Suprapubic skin (tissue), 4 donors: ENCODE measurements around the gene YEATS2. TPM values are rescaled to one million over a fixed set of nuclear protein-coding genes. Genes with fewer than 3 reads are reported as not detected.
"Not testable (repeated sequence)": the region's sequence is repeated elsewhere in the genome, so short reads cannot be mapped to it uniquely, and the experiment has no call there.

Experiments used
- DNase-seq, 2 donors: peaks; one replicate each; pipeline ENCODE4 v3.0.0-alpha.2; 2019; ENCODE audit warnings: low spot score in 2 of 2
- H3K27ac ChIP-seq: fragments of 200-600 bp; sonication (generic); one replicate; pipeline ENCODE4 v1.5.1; 2019
- H3K27me3 ChIP-seq: fragments of 200-600 bp; sonication (generic); one replicate; pipeline ENCODE4 v1.5.1; 2019
- H3K36me3 ChIP-seq: fragments of 200-600 bp; sonication (generic); one replicate; pipeline ENCODE4 v1.5.1; 2019
- H3K4me1 ChIP-seq: fragments of 200-600 bp; sonication (generic); one replicate; pipeline ENCODE4 v1.5.1; 2019
- H3K4me3 ChIP-seq: fragments of 200-600 bp; sonication (generic); one replicate; pipeline ENCODE4 v1.5.1; 2019; ENCODE audit warnings: mild to moderate bottlenecking
- H3K9me3 ChIP-seq: fragments of 200-600 bp; sonication (generic); one replicate; pipeline ENCODE4 v1.5.1; 2019
- EP300 ChIP-seq: sonication (generic); formaldehyde crosslinking; IDR thresholded peaks from one replicate; pipeline ENCODE4 v1.6.1; 2017; ENCODE audit warnings: antibody characterized with exemption
- POLR2A ChIP-seq, 2 donors: fragments of 450-650 bp; IDR thresholded peaks; one replicate each; pipeline ENCODE4 v1.6.1; 2017; ENCODE audit warnings: antibody characterized with exemption in 2 of 2, mild to moderate bottlenecking in 2 of 2, moderate library complexity in 2 of 2
- POLR2AphosphoS5 ChIP-seq, 3 donors: sonication (generic); formaldehyde crosslinking; IDR thresholded peaks; one replicate each; pipeline ENCODE4 v1.6.1; 2017; ENCODE audit warnings: antibody characterized with exemption in 3 of 3
- WGBS: methylation state at CpG from one replicate; pipeline ENCODE4 v1.1.5; 2018; 5-methylcytosine and 5-hydroxymethylcytosine counted together
- total RNA-seq, 4 donors: library from RNA; depleted of rRNA; stranded (reverse); fragments of >200 nt; gene quantifications; one replicate each; pipeline ENCODE4 v1.1.0, GENCODE V29; 2016
- TF ChIP-seq, protein P1 (sequence below), 2 donors: fragments of 200-600 bp in 1 of 2; fragments of 450-650 bp in 1 of 2; sonication (generic) in 1 of 2; IDR thresholded peaks; one replicate each; pipeline ENCODE4 v1.5.1; 2016 to 2019; ENCODE audit warnings: antibody characterized with exemption in 2 of 2, mild to moderate bottlenecking in 1 of 2, moderate library complexity in 1 of 2

Gene YEATS2
- total RNA-seq, 4 donors from 2014 or later, result 12.8 to 35.8 (median 19.7) TPM

DNA sequence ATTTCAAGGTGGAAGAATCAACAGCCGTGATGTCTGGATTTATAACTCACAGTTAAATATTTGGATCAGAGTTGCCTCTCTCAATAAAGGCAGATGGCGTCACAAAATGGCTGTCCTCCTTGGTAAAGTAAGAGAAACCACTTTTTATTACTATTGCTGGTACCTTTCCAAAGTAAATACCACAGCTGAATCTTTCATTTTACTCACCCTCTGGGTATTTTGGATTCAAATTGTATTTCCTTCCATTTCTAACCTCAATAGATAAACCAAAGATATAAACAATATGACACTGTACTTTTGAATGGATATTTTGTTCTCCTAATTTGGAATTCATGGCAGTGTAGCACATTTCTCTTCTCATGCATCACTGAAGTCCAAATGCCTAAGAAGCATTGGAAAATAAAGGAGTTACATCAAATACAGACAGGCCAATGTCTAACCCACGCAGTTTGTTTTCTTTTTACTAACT lies 32.6 kb upstream of the YEATS2 start:
- Histone ChIP-seq H3K9me3 (no peaks in the 10 kb centered on the region), H3K27me3 (no peaks in the 10 kb centered on the region), H3K27ac (no peak overlapping the region), H3K4me3 (no peak overlapping the region), H3K36me3 (peaks cover 59% of the 10 kb centered on the region), H3K4me1 (no peaks in the 10 kb centered on the region)
- WGBS, result 78% methylated on average over 3 of the region's 3 CpGs
- no peak for DNase-seq
- TF ChIP-seq POLR2AphosphoS5 (IDR thresholded peaks at IDR 0.05), result no peak
- TF ChIP-seq POLR2A (IDR thresholded peaks at IDR 0.05), result no peak
- TF ChIP-seq, protein P1, sequence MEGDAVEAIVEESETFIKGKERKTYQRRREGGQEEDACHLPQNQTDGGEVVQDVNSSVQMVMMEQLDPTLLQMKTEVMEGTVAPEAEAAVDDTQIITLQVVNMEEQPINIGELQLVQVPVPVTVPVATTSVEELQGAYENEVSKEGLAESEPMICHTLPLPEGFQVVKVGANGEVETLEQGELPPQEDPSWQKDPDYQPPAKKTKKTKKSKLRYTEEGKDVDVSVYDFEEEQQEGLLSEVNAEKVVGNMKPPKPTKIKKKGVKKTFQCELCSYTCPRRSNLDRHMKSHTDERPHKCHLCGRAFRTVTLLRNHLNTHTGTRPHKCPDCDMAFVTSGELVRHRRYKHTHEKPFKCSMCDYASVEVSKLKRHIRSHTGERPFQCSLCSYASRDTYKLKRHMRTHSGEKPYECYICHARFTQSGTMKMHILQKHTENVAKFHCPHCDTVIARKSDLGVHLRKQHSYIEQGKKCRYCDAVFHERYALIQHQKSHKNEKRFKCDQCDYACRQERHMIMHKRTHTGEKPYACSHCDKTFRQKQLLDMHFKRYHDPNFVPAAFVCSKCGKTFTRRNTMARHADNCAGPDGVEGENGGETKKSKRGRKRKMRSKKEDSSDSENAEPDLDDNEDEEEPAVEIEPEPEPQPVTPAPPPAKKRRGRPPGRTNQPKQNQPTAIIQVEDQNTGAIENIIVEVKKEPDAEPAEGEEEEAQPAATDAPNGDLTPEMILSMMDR (IDR thresholded peaks at IDR 0.05), result no peak
- TF ChIP-seq EP300, result no peak

DNA sequence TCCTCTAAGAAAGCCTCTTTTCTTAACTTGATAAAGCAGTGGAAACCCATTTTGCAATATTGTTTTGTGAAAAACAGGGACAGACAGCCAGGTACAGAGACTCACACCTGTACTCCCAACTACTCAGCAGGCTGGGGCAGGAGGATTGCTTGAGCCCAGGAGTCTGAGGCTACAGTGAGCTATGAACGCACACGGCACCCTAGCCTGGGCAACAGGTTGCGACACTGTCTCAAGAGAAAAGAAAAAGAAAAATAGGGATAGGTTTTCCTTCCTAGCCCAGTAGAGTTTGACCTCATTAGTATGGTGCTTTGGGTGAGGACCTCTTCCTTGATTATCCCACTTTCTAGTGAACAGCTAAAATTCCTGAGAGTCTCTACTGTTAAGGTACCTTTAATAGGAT lies 17.5 kb upstream of the YEATS2 start:
- DNase-seq, result no peak
- Histone ChIP-seq H3K4me3 (no peak overlapping the region), H3K27me3 (no peaks in the 10 kb centered on the region), H3K27ac (no peak overlapping the region), H3K4me1 (no peaks in the 10 kb centered on the region), H3K36me3 (peaks cover 30% of the 10 kb centered on the region), H3K9me3 (no peaks in the 10 kb centered on the region)
- TF ChIP-seq, protein P1 (IDR thresholded peaks at IDR 0.05), result no peak
- TF ChIP-seq POLR2AphosphoS5 (IDR thresholded peaks at IDR 0.05) (no peak), POLR2A (IDR thresholded peaks at IDR 0.05) (no peak), EP300 (no peak)
- WGBS, result 98% methylated on average over 3 of the region's 3 CpGs

DNA sequence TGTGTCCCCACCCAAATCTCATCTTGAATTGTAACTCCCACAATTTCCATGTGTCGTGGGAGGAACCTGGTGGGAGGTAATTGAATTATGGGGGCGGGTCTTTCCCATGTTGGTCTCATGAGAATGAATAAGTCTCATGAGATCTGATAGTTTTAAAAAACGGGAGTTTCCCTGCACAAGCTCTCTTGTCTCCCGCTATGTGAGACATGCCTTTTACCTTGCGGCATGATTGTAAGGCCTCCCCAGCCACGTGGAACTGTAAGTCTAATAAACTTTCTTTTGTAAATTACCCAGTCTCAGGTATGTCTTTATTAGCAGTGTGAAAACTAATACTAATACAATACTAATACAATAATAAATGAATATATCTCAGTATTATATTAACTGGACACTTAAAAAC lies 9.9 kb upstream of the YEATS2 start:
- Histone ChIP-seq H3K4me3 (no peak overlapping the region), H3K4me1 (no peaks in the 10 kb centered on the region), H3K27ac (no peak overlapping the region), H3K9me3 (no peaks in the 10 kb centered on the region), H3K27me3 (no peaks in the 10 kb centered on the region), H3K36me3 (peaks cover 5% of the 10 kb centered on the region)
- no peak for DNase-seq
- WGBS, result 92% methylated on average over 6 of the region's 6 CpGs
- TF ChIP-seq POLR2A (IDR thresholded peaks at IDR 0.05) (no peak), EP300 (no peak), POLR2AphosphoS5 (IDR thresholded peaks at IDR 0.05) (no peak)
- TF ChIP-seq, protein P1 (IDR thresholded peaks at IDR 0.05), result no peak

DNA sequence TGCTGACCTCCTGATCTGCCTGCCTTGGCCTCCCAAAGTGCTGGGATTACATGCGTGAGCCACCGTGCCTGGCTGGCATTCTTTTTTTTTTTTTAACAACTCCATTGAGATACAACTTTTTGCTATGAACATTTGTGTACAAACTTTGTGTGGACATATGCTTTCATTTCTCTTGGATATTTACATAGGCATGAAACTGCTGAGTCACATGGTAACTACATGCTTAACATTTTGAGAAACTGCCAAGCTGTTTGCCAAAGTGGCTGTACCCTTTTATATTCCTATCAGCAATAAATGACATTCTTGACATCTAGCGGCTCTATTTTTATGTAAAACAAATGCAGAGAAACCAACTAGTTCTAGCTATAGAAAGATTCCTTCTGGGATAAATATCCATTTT lies 8.7 kb upstream of the YEATS2 start:
- 55% methylated on average over 3 of the region's 3 CpGs for WGBS
- H3K36me3 ChIP-seq, result no peaks in the 10 kb centered on the region
- TF ChIP-seq POLR2AphosphoS5 (IDR thresholded peaks at IDR 0.05) (no peak), POLR2A (IDR thresholded peaks at IDR 0.05) (no peak), EP300 (no peak)
- TF ChIP-seq, protein P1 (IDR thresholded peaks at IDR 0.05), result no peak
- no peak overlapping the region for H3K27ac ChIP-seq
- H3K4me3 ChIP-seq, result no peak overlapping the region
- H3K4me1 ChIP-seq, result no peaks in the 10 kb centered on the region
- no peak for DNase-seq
- no peaks in the 10 kb centered on the region for H3K27me3 ChIP-seq
- H3K9me3 ChIP-seq, result no peaks in the 10 kb centered on the region

DNA sequence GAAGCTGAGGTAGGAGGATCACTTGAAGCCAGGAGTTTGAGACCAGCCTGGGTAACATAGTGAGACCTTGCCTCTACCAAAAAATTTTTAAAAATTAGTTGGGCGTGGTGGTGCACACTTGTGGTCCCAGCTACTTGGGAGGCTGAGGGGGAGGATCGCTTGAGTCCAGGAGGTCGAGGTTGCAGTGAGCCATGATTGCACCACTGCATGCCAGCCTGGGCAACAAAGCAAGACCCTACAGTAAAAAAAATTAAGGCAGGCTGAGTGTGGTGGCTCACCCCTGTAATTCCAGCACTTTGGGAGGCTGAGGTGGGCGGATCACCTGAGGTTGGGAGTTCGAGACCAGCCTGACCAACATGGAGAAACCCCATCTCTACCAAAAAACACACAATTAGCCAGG lies 8.0 kb upstream of the YEATS2 start:
- not testable (repeated sequence) for H3K9me3 ChIP-seq, H3K4me1 ChIP-seq, H3K36me3 ChIP-seq, DNase-seq, H3K4me3 ChIP-seq, H3K27ac ChIP-seq, H3K27me3 ChIP-seq
- WGBS, result 99% methylated on average over 5 of the region's 5 CpGs

DNA sequence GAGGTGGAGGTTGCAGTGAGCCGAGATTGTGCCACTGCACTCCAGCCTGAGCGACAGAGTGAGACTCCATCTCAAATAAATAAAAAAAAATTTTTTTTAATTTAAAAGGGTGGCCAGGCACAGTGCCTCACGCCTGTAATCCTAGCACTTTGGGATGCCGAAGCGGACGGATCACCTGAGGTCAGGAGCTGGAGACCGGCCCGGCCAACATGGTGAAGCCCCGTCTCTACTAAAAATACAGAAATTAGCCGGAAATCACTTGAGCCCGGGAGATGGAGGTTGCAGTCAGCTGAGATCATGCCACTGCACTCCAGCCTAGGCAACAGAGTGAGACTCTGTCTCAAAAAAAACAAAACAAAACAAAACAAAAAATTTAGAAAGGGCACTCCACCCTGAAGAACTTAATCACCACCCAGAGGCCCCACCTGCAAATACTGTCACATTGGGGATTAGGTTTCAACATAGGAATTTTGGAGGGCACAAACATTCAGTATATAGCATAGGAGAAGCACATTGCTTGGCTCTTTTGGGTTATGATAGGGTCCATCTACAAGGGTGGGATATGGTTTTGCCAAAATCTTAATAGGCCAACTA lies 7.1 kb upstream of the YEATS2 start:
- Histone ChIP-seq H3K27me3 (no peaks in the 10 kb centered on the region), H3K27ac (no peak overlapping the region), H3K36me3 (no peaks in the 10 kb centered on the region), H3K9me3 (no peaks in the 10 kb centered on the region), H3K4me3 (no peak overlapping the region), H3K4me1 (no peaks in the 10 kb centered on the region)
- WGBS, result 94% methylated on average over 11 of the region's 11 CpGs
- DNase-seq, result no peak
- no peak for TF ChIP-seq POLR2A (IDR thresholded peaks at IDR 0.05)
- TF ChIP-seq POLR2AphosphoS5 (IDR thresholded peaks at IDR 0.05), result no peak
